Inferior parietal cortex (tissue), 1 donor: Measurements from ENCODE around the gene HPD.
"Not testable (repeated sequence)": the region's sequence is repeated elsewhere in the genome, so short reads cannot be mapped to it uniquely, and the experiment has no call there.

Source experiments
- DNase-seq: peaks from one replicate; pipeline ENCODE4 v3.0.0-alpha.2; 2016; ENCODE audit errors: extremely low spot score

The HPD gene

DNA sequence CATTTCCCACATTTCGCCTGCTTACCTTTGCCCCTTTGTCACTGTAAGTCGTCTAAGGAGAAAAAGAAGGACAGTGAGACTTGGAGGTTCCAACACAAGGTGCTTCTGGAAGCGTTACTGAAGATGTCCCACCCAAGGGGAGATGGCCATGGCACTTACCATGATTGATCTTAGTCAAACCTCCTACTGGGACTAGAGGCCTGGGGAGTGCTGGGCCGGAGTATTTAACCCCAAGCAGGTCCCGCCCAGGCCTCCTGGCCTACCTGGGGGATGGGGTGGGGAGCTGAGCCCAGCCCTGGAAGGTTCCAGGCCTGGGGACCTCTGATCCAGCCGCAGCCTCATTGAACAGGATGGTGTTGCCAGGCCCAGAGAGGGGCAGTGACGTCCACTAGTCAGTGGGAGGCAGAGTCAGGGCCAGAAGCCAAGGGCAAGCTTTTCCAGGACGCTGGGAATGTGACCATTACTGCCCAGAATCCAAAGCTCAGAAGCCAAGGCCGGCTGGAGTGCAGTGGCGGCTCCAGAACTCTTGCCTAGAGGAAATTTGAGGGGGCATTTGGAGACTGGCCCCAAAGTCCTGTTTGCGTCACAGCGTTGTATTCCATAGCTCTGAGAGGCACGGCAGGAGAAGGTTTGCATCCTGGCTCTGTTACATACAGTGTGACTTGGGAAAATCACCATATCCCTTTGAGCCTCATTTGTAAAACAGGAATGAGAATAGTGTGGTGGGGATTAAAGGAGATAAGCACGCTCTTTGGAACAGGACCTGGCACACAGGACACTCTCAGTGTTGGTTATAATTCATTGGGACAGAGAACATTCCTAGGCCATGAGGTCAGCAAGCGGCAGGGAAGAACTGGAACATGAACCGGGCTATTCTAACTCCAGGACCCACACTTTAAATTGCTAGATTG lies at the start of gene HPD:
HPD (minus strand) TSS at position 198 of the 911 bp plus-strand sequence; CDS start at position 162, 36 bp downstream.
- no peak for DNase-seq

DNA sequence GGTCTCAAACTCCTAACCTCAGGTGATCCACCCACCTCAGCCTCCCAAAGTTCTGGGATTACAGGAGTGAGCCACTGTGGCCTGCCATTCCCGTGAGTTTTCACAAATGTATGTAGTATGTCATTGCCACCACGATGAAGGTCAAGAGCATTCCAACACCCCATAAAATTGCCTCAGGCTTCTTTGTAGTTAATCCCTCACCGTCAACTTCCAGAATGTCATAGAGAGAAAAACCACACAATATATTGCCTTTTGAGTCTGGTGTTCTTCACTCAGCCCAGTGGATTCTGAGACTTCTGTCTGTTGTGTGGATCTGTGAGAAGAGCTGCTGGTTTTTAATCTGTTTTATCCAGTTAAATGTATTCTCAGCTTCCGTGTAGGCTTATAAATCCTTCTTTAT lies 47.1 kb upstream of the HPD start:
- DNase-seq: no peak

DNA sequence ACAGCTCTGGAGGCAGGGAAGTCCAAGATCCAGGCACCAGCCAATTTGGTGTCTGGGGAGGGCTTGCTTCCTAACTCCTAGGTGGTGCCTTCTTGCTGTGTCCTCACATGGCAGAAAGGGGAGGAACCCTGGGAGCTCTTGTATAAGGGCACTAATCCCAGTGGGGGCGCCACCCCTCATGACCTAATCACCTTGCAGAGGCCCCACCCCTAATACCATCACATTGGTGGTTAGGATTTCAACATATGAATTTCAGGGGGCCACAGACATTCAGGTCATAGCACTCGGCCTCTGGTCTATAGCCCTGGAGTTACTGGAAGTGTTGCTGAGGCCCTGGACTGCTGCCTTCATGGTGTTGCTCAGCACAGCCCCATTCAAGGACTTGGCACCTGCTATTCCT lies 44.5 kb upstream of the HPD start:
- DNase-seq: no peak

DNA sequence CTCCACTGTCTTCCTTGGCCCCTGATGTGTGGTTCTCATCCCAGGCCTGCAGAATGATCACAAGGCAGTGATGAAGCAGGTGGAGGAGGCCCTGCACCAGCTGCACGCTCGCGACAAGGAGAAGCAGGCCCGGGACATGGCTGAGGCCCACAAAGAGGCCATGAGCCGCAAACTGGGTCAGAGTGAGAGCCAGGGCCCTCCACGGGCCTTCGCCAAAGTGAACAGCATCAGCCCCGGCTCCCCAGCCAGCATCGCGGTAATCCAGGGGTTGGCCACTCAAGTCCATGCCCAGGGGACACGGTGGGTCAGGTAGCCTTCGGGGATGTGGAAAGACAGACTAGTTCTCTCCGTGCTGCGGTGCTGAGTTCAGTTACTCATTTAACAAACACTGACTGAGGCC lies 40.9 kb upstream of the HPD start:
- DNase-seq: no peak

DNA sequence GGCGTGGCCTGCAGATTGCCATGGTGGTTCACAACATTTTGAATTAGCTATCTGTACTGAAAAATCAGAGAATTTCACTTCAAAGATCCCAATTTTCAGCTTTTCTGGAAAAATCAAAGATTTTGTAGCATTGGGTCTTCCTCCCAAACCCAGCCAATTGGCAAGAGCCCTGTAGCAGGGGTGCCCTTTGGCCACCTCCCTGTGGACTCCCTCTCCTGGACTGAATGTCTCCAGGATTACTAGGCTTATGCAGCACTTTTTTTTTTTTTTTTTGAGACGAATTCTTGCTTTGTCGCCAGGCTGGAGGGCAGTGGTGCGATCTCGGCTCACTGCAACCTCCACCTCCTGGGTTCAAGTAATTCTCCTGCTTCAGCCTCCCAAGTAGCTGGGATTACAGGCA lies 39.6 kb upstream of the HPD start:
- DNase-seq: no peak

DNA sequence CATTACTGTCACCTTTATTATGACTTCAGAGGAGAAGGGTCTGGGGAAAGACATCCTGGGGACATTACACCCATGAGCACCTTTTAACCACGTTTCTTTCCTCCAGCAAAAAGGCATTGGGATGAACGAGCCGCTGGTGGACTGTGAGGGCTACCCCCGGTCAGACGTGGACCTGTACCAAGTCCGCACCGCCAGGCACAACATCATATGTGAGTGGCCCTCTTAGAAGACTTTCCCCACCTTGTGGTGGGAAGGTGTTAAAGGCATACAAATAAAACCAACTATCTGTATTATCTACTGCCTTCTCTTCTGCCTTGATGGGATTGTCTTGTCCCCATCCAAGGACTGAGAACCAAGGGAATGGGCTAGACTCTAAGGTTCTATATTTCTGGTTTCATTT lies 36.0 kb upstream of the HPD start:
- DNase-seq: no peak

DNA sequence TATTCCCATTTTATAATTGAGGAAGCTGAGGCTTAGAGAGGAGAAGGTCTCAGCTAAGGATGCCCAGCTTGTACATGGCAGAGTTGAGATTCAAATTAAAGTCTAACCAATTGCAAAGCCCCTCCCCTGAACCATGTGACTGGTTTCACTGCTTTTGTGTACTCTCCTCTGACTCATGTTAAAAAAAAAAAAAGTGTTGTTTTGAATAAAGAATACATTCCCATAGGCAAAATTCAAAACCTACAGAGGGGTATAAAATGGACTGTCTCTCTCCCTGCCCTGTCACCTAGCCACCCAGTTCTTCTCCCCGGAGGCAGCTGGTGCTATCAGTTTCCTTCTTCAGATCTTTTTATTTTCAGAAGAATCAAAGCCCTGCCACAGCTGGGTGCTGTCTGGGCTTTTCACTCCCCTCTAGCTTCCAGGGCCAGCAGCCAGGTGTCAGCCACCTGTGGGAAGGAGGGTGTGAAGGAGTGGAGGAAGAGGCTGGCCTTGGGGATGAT lies 35.4 kb upstream of the HPD start:
- no peak for DNase-seq

DNA sequence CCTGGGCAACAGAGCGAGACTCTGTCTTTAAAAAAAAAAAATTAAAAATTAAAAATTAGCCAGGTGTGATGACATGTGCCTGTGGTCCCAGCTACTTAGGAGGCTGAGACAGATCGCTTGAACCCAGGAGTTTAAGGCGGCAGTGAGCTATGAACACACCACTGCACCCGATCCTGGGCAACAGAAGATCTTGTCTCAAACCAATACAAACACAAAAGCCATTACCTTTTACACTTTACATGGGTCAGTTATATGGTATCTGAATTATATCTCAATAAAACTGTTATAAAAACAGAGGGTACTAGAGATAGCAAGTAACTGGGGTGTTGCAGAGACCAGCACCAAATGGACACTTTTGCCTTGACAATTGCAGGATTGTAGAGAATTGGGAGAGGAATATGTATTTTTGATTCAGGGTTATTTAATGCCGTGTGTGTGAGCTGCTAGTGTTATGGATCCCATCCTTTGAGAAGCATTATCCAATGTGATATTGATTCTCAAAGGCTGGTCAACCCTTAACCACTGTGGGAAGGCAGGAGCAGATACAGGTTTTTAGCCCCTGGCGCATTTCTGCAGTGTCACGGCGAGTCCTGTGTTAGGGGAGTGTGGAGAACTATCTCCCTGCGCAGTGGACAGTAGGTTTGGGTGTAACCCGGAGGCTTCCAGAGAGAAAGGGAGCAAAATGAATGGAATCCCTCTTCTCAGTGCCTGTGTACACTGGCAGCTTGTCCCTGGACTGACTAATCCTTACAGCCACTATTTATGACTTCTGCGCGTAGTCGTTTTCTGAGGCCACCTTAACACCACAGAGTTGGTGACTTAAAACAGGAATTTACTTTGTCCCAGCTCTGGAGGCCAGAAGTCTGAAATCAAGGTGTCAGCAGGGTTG lies 34.3 kb upstream of the HPD start:
- DNase-seq: no peak

DNA sequence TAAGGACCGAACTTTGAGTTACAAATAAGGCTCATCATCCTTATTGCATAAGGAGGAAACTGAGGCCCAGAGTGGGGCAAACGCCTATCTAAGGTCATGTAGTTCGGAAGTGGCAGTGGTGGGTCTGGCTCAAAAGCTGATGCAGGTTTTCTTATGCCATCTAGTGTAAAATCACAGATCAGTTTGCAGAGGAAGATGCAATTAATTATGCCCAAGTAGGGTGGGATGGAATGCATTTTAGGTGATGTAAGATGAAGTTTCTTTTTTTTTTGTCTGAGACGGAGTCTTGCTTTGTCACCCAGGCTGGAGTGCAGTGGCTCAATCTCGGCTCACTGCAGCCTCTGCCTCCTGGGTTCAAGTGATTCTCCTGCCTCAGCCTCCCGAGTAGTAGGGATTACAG lies 31.0 kb upstream of the HPD start:
- DNase-seq: not testable (repeated sequence)

DNA sequence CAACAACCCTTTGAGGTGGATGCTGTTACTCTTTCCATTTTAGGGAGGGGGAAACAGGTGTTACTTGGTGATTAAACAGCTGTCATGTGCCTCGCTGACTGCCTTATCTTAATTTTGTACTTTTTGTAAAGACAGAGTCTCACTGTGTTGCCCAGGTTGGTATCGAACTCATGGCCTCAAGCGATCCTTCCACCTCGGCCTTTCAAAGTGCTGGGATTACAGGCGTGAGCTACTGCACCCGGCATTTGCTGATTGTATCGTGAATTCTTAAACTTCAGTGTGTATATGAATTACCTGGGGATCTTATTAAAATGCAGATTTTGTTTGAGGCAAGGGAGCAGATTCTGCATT lies 30.6 kb upstream of the HPD start:
- no peak for DNase-seq

DNA sequence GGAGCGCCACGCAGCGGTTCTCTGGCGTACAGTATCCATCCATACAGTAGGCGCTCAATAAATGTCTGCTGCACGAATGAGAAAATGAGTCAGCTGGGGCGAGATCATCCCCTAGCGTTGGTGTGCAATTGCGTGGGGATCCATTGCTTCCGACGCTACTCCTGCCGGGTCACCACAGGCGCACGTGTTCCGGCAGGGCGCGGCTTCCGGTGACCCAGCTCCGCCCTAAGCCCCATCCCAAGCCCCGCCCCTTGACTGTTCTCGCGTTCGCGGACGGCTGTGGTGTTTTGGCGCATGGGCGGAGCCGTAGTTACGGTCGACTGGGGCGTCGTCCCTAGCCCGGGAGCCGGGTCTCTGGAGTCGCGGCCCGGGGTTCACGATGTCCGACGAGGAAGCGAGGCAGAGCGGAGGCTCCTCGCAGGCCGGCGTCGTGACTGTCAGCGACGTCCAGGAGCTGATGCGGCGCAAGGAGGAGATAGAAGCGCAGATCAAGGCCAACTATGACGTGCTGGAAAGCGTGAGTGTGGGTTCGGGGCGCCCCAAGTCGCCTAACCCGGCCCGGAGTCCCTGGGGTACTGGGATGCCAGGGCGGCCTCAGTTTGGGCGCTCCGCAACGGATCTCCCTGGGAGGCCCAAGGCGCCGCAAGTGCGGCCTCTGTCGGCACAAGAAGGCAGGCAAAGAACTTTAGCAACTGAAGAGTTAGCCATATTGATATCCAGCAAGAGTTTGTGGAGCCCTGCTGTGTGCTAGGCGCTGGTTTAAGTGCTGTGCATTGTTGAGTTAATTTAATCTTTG lies 30.0 kb upstream of the HPD start, which contains the start of gene PSMD9:
PSMD9 (plus strand) TSS at position 313 of the 796 bp plus-strand sequence; CDS start at position 380, 67 bp downstream.
- DNase-seq: peak; percentile 95

DNA sequence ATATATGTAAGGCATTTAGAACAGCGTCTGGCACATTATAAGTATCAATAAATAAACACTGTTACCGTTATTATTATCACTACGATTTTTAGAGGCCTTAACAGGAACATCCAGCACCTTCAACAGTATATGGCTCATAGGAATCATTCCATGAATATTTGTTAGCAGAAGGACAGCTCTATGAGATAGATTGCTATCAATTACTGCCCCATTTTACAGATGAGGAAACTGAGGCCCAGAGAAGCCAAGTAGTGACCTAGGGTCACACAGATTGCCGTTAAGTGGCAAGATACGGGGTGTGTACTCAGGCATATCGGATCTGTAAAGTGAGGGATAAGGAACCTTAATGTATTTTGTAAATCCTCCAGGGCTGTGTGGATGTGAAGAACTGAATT lies 29.4 kb upstream of the HPD start:
- DNase-seq: no peak

DNA sequence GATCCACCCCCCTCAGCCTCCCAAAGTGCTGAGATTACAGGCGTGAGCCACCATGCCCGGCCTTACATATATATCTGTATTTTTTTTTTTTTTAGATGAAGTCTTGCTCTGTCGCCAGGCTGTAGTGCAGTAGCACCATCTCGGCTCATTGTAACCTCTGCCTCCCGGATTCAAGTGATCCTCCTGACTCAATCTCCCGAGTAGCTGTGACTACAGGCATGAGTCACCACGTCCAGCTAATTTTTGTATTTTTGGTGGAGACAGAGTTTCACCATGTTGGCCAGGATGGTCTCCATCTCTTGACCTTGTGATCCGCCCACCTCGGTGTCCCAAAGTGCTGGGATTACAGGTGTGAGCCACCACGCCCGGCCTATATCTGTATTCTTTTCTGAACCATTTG lies 26.5 kb upstream of the HPD start:
- DNase-seq: not testable (repeated sequence)

DNA sequence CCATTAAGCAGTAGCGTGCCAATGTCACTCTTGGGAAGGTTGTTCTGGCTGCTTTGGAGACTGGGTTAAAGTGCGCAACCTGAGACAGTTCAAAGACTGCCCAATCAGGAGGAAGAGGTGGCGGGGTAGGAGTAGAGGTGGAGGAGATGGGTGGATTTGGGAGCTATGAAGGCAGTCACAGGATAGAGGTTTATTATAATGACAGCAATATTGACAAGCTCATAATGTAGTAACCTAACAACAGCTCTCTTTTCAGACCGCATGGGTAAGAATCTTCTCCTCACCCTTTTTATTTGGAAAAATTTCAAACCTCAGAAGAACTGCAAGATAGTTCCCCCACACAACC lies 24.6 kb upstream of the HPD start:
- no peak for DNase-seq

DNA sequence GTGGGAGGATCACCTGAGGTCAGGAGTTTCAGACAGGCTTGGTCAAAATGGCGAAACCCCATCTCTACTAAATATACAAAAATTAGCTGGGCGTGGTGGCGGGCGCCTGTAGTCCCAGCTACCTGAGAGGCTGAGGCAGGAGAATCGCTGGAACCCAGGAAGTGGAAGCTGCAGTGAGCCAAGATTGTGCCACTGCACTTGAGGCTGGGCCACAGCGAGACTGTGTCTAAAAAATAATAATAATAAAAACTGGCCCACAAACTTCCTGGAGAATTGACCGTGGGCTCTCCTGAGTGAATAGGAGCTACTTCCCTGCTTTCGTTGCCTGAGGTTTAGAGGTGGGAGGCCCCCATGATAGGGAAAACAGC lies 17.4 kb upstream of the HPD start:
- DNase-seq: not testable (repeated sequence)

DNA sequence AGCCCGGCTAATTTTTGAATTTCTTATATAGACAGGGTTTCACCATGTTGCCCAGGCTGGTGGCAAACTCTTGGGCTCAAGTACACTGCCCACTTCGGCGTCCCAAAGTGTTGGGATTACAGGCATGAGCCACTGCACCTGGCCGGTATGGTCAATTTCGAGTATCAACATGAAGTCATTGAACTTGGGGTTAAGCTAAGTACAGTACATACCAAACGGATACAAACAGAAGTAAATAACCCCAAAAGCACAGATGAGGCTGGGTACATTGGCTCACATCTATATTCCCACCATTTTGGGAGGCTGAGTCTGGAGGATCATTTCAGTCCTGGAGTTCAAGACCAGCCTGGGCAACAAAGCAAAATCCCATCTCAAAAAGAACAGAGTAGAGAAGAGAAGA lies 16.9 kb upstream of the HPD start:
- DNase-seq: no peak

DNA sequence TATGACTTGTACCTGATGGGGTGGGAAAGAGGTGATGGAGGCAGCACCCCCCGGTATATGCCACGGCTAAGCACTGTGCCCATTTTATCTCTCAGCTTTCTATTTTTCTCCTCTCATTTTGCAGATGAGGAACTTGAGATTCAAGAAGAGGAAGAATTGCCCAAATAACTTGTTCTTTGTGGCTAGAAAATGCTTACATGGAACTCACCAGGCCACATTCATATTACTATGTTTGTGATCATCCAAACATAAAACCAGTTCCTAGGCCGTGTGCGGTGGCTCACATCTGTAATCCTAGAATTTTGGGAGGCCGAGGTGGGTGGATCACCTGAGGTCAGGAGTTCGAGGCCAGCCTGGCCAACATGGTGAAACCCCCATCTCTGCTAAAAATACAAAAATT lies 15.4 kb upstream of the HPD start:
- DNase-seq: no peak

DNA sequence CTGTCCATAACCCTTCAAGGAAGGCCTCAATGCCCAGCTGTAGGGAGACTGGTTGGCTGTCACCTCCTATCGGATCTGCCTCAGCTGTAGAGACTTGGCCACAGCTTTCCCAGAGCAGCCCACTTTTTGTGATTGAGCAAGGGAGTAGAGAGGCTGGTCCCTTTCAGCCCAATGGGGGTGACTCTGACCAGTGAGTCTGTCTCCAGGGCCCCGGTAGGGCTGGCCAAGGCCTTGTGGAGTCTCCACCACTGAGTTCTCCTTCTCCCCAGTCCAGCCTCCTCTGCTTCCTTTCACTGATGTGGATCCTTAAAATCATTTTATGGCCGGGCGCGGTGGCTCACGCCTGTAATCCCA lies 14.5 kb upstream of the HPD start:
- no peak for DNase-seq

DNA sequence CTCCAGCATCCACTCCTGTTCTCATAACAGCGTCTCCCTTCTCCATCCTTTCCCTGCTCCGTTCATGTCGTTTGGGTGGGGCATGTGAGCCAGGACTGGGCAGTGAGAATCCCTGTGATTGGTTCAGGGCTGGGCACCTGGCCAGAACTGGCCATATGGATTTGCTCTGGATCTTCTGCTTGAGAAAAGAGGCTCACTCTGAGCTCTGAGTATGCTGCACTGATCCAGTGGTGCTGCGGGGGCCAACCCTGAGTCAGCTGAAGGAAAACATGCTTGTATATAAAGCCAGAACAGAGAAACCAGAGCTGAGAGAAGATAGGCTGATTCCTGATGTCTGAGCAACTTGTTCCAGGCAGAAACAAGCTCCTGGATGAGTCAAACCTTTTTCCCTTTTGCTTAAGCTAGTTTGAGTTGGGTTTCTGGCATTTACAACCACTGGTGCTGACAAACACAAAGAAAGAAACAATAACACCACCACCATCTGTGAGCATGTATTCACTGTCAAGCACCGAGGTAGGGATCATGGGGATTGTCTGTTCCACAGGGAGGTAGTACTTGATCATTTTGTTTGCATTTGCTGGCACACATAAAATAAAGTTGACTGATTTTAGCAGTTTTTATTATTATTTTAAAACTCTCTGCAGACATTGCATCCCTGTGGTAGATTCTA lies 14.0 kb upstream of the HPD start:
- peak; percentile 60 for DNase-seq

DNA sequence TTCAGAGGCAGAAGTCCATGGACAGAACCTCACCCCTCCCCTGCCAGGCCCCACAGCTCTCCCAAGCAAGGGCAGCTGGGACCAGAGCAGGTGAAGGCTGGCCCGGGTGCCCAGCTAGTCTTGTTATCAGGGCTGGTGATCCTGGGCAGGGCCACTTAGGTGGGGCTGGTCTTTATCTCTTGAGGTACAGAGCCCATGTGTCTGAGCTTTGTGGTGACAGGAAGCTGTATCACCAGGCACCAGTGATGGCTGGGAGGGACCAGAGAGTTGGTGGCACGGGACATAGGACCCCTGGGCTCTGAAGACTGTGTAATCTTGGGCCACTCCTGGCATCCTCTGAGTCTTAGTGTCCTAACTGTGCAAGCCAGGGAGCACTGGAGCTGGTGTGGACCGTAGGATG lies 12.8 kb upstream of the HPD start:
- DNase-seq: no peak

DNA sequence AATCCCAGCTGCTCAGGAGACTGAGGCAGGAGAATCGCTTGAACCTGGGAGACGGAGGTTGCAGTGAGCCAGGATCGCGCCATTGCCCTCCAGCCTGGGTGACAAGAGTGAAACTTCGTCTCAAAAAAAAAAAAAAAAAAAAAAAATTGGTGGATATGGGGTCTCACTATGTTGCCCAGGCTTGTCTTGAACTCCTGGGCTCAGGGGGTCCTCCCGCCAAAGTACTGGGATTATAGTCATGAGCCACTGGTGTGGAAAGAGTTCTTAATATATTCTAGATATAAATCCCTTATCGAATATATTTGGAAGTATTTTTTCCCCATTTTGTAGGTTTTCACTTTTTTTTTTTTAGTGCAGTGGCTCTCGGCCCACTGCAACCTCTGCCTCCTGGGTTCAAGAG lies 10.6 kb upstream of the HPD start:
- not testable (repeated sequence) for DNase-seq
